CMK (cell line): Measurements from ENCODE around the gene PYGO1.
"Not testable (repeated sequence)": the region's sequence is repeated elsewhere in the genome, so short reads cannot be mapped to it uniquely, and the experiment has no call there.

Experiments used
- DNase-seq: peaks from one replicate; pipeline ENCODE4 v3.0.0-alpha.2; 2010; ENCODE audit warnings: low read depth

PYGO1 gene, protein sequence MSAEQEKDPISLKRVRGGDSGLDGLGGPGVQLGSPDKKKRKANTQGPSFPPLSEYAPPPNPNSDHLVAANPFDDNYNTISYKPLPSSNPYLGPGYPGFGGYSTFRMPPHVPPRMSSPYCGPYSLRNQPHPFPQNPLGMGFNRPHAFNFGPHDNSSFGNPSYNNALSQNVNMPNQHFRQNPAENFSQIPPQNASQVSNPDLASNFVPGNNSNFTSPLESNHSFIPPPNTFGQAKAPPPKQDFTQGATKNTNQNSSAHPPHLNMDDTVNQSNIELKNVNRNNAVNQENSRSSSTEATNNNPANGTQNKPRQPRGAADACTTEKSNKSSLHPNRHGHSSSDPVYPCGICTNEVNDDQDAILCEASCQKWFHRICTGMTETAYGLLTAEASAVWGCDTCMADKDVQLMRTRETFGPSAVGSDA

DNA sequence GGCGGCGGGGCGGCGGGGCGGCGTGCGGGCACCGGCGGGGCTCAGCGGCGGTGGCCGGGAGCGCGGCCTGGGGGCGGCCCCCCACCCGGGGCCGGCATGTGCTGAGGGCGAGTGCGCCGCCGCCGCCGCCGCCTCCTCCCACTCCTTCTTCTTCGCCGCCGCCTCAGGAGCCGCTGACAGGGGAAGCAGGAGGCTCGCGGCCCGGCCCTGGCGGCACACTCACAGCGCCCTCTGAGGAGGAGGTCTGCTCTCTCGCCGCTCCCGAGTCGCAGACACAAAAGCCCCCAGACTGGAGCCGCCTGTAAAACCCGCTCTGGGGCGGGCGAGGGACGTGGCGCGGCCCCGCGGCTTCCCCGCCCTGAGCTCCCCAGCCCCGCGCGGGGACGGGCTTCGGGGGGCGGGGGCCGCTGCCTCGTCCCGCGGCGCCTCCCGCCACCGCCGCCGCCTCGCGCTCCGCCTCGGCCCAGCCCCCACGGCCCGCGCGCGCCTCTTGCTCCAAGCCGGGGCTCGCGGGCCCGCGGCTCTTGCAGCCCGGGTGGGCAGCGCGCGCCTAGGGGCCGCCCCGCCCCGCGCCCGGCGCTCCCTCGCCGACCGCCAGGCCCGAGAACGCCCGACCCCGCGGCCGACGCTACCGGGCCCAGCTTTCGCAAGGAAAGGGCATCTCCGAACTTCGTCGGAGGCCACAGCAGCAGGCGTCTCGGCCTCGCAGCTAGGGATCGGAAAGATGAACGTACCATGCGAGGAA, at the start of gene PYGO1:
Gene PYGO1 (minus strand): TSS at position 276 of the 745 bp plus-strand sequence. CDS start 462 bp downstream, outside the sequence.
- no peak for DNase-seq

DNA sequence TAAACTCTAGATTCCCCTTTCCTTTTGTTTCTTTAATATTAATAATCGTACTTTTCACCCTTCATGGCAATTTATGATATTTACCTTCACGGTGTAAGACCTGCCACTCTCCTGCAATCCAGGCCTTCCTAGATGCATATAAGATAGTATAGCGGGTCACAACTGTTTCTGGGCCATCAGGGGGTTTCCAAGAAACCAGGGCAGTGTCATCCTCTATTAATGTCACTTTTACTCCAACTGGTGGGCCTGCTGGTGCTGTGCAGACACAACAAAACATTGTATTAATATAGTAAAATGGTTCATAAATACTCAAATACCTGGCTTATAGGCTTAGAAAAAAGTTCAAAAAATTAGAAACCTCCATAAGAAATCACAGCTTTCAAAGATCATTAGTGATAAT, 48.9 kb upstream of the PYGO1 start:
- DNase-seq = no peak

DNA sequence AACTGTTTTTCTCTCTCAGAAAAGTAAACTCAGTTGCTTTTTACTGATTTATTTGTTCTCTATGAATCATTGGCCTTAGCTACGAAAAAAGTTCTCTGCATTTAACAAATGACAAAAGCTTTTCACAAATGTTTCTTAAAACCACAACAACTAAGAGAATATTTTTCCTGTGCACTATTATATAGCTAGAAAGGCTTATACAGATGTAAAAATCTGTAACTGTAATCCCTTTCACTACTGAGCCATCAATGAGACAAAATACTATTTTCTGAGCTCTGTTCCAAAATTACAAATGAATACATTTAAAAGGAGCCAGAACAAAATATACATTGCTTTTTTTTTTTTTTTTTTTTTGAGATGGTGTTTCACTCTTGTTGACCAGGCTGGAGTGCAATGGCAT, 45.6 kb upstream of the PYGO1 start:
- no peak for DNase-seq

DNA sequence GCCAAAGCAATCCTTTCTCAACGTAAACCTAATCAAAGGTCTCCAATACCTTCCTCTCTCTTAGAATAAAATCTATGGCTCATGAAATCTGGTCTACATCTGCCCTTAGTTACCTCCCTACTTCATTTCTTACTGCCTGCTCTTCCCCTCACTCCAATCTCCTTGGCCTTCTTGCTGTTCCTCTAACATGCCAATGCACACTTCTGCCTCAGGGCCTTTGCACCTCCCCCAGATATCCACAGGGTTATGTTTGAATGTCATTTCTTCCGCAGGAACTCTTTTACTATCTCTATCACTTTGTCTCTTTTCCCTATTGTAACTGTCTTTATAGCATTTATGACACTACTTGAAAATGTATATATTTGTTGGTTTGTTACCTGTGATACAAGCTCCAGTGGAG, 44.3 kb upstream of the PYGO1 start:
- no peak for DNase-seq

DNA sequence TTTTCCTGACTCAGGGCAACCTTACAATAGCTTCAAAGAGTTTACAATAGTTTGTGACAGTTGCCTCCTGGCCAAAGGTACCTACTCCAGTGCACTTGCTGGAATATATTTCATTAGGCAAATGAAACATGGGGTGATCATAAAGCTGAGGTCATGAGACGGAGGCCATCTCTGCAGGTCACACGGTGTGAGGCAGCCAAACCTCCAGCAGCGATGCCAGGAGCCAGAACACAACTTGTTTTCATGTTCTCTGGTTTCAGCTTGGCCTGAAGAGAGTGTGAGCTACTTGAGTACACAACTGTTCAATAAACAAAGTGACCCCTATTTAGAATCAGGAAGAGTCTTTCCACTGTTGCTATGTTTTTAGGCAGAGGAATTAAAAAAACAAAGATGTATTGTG, 42.7 kb upstream of the PYGO1 start:
- no peak for DNase-seq

DNA sequence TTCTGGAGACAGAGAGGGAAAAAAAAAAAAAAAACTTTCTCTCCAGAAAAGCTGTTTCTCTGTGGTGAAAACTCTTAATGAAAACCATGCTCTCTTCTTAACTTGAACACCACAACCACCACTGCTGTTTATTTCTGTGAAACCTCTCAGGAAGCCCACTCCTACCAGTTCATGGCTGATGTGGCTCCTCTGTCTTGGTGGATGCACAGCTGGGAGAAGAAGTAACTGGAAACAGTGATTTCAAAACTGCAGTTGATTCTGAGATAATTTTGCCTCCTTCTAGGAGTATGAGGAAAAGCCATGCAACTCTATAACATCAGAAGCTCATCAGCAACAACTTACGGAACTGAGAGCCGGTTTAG, 40.2 kb upstream of the PYGO1 start:
- no peak for DNase-seq

DNA sequence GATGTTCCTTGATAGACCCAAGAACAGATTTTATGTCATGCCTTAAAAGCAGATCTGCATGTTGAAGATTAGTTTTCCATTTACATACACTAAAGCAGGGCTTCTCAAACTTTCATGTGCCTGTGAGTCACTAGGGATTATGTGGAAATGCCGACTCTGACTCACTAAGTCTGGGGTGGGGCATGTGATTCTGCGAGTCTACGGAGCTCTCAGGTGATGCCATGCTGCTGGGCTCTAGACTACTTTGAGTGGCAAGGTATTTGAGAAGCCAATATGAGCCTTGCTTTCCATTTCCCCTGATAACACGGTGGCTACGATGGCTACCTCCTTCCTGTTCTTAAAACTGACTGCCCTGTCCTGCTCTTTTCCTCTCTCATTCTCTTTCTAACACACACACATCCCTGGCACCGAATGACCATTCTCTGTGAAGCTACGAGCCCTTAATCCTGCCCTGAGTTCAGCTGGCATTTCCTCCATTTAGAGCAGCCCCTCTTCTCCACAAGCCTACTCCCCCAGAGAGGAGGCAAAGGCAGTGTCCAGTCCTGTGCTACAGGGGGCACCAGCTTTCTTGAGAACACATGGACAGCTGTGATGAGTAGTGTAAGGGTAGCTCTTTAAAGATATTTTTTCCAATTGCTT, 39.7 kb upstream of the PYGO1 start:
- no peak for DNase-seq

DNA sequence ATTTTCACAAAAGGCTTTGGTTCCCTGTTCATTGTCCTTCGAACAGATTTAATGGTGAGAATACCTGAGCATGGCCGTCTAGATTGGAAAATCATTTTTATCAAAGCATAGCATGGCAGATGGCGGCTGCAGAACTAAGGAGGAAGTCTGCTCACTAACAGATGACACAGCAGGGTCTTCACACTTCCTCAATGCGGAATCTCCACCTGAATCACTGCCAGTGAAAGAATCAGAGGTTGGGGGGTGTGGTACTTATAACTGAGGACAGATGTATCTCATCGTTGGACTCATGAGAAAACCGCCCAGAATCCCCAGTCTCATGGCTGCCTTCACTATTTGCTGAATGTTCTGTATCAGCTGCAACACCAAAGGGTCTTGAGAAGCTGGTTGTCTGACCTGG, 31.6 kb upstream of the PYGO1 start:
- DNase-seq = no peak

DNA sequence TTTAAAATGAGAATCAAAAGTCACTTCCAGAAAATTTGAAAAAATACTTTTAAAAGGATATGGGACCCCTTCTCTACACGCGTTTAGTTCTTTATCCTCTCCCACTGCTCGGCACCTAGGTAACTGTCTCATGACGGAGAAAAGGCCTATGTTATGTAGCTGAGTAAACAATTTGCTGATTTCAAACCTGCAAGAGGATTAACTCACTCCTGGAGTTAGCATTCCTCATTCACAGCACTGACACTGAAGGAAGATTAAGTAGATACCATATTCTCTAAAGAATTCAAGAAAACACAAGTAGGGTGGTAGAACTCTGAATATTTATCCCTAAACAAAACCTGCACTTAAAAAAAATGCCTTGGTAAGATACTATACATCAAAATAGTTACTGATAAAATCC, 30.2 kb upstream of the PYGO1 start:
- no peak for DNase-seq

DNA sequence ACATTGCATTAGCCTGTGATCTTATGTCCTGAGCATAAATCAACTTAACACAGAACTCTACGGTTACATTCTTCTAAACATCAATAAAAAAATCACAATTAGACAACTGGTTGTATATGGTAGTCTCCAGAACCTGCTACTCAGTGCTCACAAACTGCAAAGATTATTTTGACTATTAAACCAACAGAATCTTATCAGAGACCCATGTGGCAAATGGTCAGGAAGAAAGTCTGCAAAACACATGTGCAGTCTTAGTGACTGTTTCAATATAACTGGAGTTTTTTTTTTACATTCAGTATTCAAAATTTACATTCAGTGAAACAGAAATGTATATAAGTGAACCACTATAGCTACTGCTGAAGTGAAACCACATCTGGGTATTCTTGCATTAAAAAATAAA, 27.3 kb upstream of the PYGO1 start:
- DNase-seq = no peak

DNA sequence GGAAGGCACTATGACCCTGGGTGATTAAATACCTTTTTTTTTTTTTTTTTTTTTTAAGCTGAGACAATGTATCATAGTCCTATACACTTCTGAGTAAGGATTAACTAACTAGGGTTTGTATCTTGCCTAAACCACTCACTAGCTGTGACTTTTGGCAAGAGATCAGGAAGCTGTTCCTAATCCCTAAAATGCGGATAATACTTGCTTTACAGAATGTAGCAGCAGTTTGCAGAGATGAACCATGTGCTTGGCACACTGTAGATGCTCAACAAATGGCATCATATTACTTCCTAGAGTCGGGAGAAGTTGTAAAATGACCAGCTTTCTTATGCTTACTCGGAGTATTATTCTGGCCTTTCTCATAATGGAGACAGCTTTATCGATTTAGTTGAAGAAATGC, 25.6 kb upstream of the PYGO1 start:
- DNase-seq = no peak

DNA sequence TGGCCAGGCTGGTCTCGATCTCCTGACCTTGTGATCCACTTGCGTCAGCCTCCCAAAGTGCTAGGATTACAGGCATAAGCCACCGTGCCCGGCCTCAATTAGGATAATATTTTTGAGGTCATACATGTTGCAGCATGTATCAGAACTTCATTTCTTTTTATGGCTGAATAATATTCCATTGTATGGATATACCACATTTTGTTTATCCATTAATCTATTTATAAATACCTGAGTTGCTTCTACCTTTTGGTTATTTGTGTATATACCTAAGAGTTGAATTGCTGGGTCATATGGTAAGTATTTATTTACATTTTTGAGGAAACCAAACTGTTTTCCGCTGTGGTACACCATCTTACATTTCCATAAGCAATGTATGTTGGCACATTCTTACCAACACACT, 18.1 kb upstream of the PYGO1 start:
- no peak for DNase-seq

DNA sequence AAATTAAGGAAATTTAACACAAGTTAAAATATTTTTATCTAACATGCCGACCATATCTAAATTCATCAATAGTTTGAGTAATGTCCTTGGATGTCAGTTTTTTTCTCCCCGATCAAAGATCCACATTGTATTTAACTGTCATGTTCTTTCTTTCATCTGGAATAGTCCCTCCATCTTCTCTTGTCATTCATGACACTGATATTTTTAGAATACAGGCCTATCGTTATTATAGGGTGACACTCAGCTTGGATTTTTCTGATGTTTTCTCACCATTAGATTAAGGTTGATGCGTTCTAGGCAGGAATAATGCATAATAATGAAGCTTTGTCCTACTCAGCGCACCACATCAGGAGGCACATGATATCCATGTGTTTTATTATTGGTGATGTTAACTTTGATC, 13.2 kb upstream of the PYGO1 start:
- no peak for DNase-seq

DNA sequence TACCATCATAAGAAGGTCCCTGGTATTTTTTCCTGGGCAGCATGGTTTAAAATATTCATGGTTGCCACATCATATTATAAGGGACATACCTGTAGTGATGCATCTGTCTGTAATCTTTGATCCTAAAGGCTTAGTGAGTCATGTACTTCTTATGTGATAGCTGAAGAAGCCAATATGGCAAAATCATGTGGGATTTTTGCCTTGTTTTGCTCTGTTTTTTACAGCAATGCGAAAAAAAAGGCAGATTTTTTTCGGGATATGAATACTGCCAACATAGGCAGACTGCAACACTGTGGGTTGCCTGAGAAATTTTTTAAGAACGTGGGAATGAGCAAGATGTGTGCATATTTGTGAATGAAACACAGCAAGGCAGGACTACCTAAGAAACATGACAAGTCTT, 11.3 kb upstream of the PYGO1 start:
- no peak for DNase-seq

DNA sequence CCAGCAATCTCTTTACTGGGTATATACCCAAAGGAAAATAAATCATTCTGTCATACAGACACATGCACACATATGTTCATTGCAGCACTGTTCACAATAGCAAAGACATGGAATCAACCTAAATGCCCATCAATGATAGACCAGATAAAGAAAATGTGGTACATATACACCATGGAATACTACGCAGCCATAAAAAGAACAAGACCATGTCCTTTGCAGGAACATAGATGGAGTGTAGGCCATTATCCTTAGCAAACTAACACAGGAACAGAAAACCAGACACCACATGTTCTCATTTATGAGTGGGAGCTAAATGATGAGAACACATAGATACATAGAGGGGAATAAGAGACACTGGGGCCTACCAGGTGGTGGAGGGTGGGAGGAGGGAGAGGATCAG, 4.9 kb upstream of the PYGO1 start:
- DNase-seq = not testable (repeated sequence)

DNA sequence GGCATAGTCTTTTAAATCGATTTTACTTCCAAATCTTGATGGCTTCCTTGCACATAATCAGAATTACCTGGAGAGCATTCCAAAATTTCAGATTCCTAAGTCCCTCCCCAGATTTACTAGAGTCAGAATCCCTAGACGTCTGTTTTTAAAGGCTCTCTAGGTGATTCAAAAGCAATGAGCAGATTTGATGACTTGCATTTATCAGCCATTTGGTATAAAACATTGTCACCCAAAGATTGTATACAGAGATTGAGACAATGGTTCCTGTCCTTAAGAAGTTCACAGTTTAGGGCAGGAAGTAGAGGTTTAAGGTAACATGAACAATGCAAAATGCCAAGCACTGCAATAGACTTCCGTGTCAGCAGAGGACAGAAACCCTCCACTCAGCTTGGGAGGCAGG, 2.6 kb upstream of the PYGO1 start:
- no peak for DNase-seq

DNA sequence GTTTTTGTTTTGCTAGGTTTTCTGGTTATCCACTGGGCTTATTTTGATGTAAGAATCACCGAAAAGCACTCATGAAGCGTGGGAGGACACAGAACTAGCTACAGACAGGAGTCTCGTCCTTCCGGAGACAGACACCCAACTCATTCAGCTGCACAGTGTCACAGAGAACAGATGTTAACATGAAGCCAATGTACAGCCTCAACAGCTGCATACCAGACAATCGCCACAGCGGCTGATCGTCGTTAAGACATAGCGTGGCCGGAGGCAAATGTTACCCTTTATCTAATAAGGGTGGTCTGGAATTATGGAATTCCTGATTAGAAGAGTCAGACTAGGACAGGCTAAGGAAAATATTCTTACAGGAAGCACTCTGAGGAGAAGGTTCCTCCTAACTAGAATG, 1.1 kb upstream of the PYGO1 start:
- DNase-seq = no peak

DNA sequence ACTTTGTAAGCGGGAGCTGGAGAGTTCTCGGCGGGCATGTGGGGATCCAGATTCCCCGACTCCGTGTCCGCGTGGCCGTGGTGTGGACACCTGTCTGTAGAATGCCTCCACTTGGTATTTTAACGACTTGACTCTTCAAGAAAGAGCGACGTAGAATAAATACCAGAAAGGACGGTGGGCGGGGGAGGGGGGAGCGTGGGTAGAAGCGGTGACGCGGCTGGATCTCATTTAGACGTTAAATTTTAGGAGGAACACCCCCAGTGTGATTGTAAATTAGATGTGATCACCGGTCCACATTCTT, 620 bp upstream of the PYGO1 start:
- DNase-seq = no peak

DNA sequence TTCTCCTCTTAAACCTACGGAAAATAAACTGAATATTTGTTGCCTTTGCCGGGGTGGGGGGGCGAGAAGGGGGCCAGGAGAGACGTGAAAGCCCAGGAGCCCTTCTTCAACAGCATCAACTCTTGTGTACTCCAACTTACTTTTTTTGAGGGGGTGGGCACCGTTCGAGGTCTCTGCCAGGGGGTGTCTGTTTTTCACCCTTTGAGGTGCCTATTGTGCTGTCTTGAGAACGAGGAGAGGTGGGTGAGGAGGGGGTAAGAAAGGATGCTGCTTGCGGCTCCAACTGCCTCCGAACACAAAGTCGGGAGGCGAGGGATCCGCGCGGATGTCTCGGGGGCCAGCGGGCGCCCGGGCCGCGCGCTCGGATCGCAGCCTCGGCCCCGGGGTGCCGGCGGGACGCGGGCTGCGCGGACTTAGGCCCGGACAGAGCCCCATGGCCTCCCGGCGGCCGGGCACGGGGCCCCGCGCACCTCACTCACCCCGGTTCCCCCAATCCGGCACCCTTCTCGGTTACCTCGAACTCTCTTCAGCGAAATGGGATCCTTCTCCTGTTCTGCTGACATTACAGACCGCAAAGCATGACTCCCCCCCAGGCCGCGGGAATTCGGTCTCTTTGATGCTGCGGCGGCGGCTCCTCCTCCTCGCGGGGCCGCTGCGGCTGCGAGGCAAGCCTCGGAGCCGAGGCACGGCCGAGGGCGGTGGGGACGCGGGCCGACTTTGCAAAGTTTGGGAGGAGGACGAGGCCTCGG, 650 bp downstream of the PYGO1 start:
- no peak for DNase-seq

DNA sequence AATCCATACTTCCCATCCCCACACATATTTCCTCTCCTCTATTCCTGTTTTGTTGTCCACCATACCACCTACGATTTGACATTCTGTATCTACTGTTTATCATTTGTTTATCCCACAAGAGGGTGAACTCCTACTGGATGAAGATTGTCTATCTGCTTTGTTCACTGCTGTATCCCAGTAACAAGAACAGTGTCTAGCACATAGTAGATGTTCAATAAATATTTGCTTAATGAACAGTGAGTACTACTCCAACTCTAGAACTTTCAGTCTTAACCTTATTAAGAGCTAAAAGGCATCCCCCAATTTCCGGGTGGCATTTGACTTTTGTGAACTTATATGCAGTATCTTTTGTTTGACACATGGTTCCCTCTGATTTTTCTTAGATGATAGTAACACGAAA, 1.3 kb downstream of the PYGO1 start:
- no peak for DNase-seq

DNA sequence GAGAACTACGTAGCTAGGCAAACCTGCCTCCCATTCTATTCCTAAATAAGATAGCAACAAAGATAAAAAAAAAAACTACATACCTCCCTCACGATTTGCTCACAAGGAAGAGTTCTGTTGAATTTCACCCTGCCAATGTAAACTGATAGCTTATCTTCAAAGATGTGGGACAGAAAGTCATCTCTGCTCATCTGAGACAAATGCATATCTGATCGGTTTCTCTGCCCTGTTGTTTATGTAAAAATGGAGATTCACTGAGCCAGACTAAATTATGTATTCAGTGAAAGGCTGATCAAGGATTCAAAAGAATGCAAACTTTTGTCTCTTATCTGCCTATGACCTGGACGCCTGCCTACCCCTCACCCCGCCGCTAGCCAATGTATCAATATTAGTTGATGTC, 11.2 kb downstream of the PYGO1 start:
- no peak for DNase-seq

DNA sequence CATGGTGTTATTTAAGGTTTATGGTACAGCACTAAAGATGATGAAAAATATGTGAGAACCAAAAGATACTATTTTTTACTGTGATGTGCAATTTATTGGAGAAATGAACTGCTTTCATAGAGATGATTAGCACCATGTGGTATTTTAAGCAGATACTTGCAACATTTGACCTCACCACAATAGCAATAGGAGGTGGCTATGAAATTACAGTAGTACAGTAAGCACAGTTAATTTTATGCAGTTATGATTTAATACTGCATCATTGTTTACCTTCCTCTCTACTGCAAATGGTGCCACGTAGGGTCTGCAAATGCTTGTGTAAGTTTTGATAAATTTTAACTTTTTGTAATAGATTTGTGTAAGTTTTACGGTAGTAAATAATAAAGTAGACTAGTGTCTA, 14.0 kb downstream of the PYGO1 start:
- DNase-seq = no peak

DNA sequence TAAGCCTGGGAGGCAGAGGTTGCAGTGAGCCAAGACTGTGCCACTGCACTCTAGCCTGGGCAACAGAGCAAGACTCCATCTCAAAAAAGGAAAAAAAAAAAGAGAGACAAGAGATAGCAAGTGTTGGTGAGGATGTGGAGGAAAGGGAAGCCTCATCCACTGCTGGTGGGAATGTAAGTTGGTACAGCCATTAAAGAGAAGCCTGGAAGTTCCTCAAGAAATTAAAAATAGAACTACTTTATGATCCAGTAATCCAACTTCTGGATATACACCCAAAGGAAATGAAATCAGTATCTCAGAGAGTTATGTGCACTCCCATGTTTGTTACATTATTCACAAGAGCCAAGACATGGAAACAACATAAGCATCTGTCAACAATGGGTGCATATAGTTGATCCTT, 14.9 kb downstream of the PYGO1 start:
- DNase-seq = no peak
